A673 (cell line): ENCODE data around the gene ATG7. TPM values are rescaled to one million over a fixed set of nuclear protein-coding genes. Genes with fewer than 3 reads are reported as not detected.

Source experiments
- BruUV-seq: library from RNA; stranded (reverse); fragments of 400-500 nt; replicated peaks from 2 replicates; lab custom pipeline; 2021; lab: Mats Ljungman, UMichigan
- CTCF ChIA-PET: fragments of 300-600 bp; sonication (Branson Sonifier 250); formaldehyde crosslinking; loops from one replicate; lab custom pipeline; 2022; ENCODE audit warnings: antibody characterized with exemption; lab: Charles Lee
- POLR2A ChIA-PET: fragments of 300-600 bp; sonication (Branson Sonifier 250); formaldehyde crosslinking; loops from one replicate; lab custom pipeline; 2022; ENCODE audit warnings: antibody characterized with exemption; ENCODE audit not compliant: low non-redundant PET; lab: Charles Lee
- DNase-seq: peaks from one replicate; pipeline ENCODE4 v3.0.0-alpha.2; 2015; ENCODE audit warnings: low spot score
- H3K27ac ChIP-seq: fragments of 200-600 bp; sonication (generic); 2 replicates; pipeline ENCODE4 v1.5.1; 2016; ENCODE audit warnings: mixed run types, low read depth, mild to moderate bottlenecking, mixed read lengths, antibody characterized with exemption, low read length; ENCODE audit not compliant: poor library complexity, severe bottlenecking
- H3K27me3 ChIP-seq: fragments of 200-600 bp; sonication (generic); replicated peaks from 2 replicates; pipeline ENCODE4 v1.6.1; 2017; ENCODE audit warnings: mixed run types, low read depth, mild to moderate bottlenecking, mixed read lengths, antibody characterized with exemption, low read length; ENCODE audit not compliant: insufficient read depth, poor library complexity
- H3K36me3 ChIP-seq: fragments of 200-600 bp; sonication (generic); 2 replicates; pipeline ENCODE4 v1.6.1; 2016; ENCODE audit warnings: mixed run types, mild to moderate bottlenecking, mixed read lengths, antibody characterized with exemption, low read length; ENCODE audit not compliant: insufficient read depth, poor library complexity, severe bottlenecking
- H3K4me1 ChIP-seq: fragments of 200-600 bp; sonication (generic); 2 replicates; pipeline ENCODE4 v1.6.1; 2017; ENCODE audit warnings: mixed run types, mild to moderate bottlenecking, mixed read lengths, antibody characterized with exemption, low read length; ENCODE audit not compliant: insufficient read depth, poor library complexity, severe bottlenecking
- H3K4me3 ChIP-seq: fragments of 200-600 bp; sonication (generic); 2 replicates; pipeline ENCODE4 v1.5.1; 2016; ENCODE audit warnings: low read depth, mixed run types, mild to moderate bottlenecking, mixed read lengths, low read length; ENCODE audit not compliant: poor library complexity, severe bottlenecking
- H3K9me3 ChIP-seq: fragments of 200-600 bp; sonication (generic); 2 replicates; pipeline ENCODE4 v1.6.1; 2016; ENCODE audit warnings: mixed run types, low read depth, mild to moderate bottlenecking, mixed read lengths, antibody characterized with exemption, low read length; ENCODE audit not compliant: poor library complexity, severe bottlenecking
- EZH2 ChIP-seq: fragments of 200-600 bp; sonication (generic); IDR thresholded peaks from 2 replicates; pipeline ENCODE4 v1.6.1; 2017; ENCODE audit warnings: borderline replicate concordance, low read depth, mild to moderate bottlenecking, mixed read lengths, antibody characterized with exemption, low read length; ENCODE audit not compliant: poor library complexity, severe bottlenecking
- intact Hi-C: fragments of 100-400 bp; cut with micrococcal nuclease; formaldehyde crosslinking; loops from one replicate; pipeline ENCODE4 v1.10.0; 2022; ENCODE audit not compliant: unreplicated experiment
- total RNA-seq: library from RNA; stranded (reverse); gene quantifications from 2 replicates; pipeline ENCODE4 v1.2.3, GENCODE V29; 2021
- TF ChIP-seq, protein P1 (sequence below): fragments of 300-800, 200-600 bp; sonication (generic); conservative IDR thresholded peaks from 2 replicates; pipeline ENCODE4 v1.5.1; 2017; ENCODE audit warnings: low read depth, mild to moderate bottlenecking, antibody characterized with exemption, low read length, moderate library complexity, mixed read lengths

Gene ATG7
- total RNA-seq, 1 experiment from 2014 or later, result 30.9 TPM

DNA sequence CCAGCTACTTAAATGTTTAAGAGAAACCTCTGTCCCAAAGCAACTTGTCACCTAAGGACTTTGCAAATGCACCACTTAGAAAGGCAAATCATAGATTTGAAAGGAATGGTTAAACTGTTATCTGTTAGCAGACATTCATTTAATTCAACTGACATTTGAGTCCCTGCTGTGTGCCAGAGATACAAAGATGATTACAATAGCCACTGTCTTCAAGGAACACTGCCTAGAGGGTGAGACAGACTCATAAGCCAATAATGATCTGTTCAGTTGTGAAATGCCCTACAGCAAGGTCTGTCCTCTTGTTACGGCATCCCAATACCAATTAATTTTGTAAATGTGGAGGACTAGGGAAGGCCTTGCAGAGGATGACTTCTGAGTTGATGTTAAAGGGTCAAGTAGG, 113.1 kb downstream of the ATG7 start:
- Histone ChIP-seq H3K4me1 (peaks cover 7% of the 10 kb centered on the region), H3K9me3 (no peaks in the 10 kb centered on the region), H3K27me3 (no peaks in the 10 kb centered on the region), H3K4me3 (no peak overlapping the region), H3K27ac (no peak overlapping the region), H3K36me3 (no peaks in the 10 kb centered on the region)
- TF ChIP-seq, protein P1, sequence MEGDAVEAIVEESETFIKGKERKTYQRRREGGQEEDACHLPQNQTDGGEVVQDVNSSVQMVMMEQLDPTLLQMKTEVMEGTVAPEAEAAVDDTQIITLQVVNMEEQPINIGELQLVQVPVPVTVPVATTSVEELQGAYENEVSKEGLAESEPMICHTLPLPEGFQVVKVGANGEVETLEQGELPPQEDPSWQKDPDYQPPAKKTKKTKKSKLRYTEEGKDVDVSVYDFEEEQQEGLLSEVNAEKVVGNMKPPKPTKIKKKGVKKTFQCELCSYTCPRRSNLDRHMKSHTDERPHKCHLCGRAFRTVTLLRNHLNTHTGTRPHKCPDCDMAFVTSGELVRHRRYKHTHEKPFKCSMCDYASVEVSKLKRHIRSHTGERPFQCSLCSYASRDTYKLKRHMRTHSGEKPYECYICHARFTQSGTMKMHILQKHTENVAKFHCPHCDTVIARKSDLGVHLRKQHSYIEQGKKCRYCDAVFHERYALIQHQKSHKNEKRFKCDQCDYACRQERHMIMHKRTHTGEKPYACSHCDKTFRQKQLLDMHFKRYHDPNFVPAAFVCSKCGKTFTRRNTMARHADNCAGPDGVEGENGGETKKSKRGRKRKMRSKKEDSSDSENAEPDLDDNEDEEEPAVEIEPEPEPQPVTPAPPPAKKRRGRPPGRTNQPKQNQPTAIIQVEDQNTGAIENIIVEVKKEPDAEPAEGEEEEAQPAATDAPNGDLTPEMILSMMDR, result no peak
- no peak for TF ChIP-seq EZH2
- POLR2A ChIA-PET, result no interaction called here
- intact Hi-C loops, result no loop called here
- peak; percentile 4 for DNase-seq
- no TSS peak for BruUV-seq
- CTCF ChIA-PET, result no interaction called here

GRCh38 chr3:11385891-11386290, 113.7 kb downstream of the ATG7 start:
- no peak for TF ChIP-seq EZH2
- TF ChIP-seq, protein P1, result no peak
- no peak for DNase-seq
- Histone ChIP-seq H3K4me1 (peaks cover 7% of the 10 kb centered on the region), H3K4me3 (no peak overlapping the region), H3K9me3 (no peaks in the 10 kb centered on the region), H3K36me3 (no peaks in the 10 kb centered on the region), H3K27ac (no peak overlapping the region), H3K27me3 (no peaks in the 10 kb centered on the region)
- BruUV-seq, result no TSS peak
- intact Hi-C loops, result no loop called here
- POLR2A ChIA-PET, result no interaction called here
- CTCF ChIA-PET, result interaction anchor here (1.1 kb wide), 1 partner anchor 266 kb away, joined by 3 read pairs; no protein-coding TSS in a partner anchor

- Histone ChIP-seq H3K36me3 (no peaks in the 10 kb centered on the region), H3K4me3 (no peak overlapping the region), H3K9me3 (no peaks in the 10 kb centered on the region), H3K4me1 (peaks cover 7% of the 10 kb centered on the region), H3K27ac (no peak overlapping the region), H3K27me3 (no peaks in the 10 kb centered on the region)
- ChIA-PET CTCF (interaction anchor here (1.1 kb wide), 1 partner anchor 265 kb away, joined by 3 read pairs; no protein-coding TSS in a partner anchor), POLR2A (no interaction called here)
- intact Hi-C loops, result no loop called here
- TF ChIP-seq EZH2, result no peak
- TF ChIP-seq, protein P1, result no peak
- no peak for DNase-seq
- no TSS peak for BruUV-seq
Observed at GRCh38 chr3:11386465-11387113, 114.4 kb downstream of the ATG7 start.
